Right atrium auricular region (tissue), 2 donors: Measurements from ENCODE around the gene ENTREP3. TPM values are rescaled to one million over a fixed set of nuclear protein-coding genes. Genes with fewer than 3 reads are reported as not detected.
A peak's percentile ranks its signal among the peaks of the same experiment; 100 is the strongest.

Experiments used
- DNase-seq: peaks from one replicate; pipeline ENCODE4 v3.0.0-alpha.2; 2019; ENCODE audit warnings: low spot score
- H3K27ac ChIP-seq, 2 donors: fragments of 200-600 bp; sonication (generic); 1 replicate in 1 of 2; 2 replicates in 1 of 2; pipeline ENCODE4 v1.5.1; 2016 to 2019
- H3K27me3 ChIP-seq, 2 donors: fragments of 200-600 bp; sonication (generic); one replicate each; pipeline versions ENCODE4 v1.5.1 to v1.6.0; 2017 to 2019
- H3K36me3 ChIP-seq: fragments of 200-600 bp; sonication (generic); one replicate; pipeline ENCODE4 v1.5.1; 2016
- H3K4me1 ChIP-seq, 2 donors: fragments of 200-600 bp; sonication (generic); one replicate each; pipeline versions ENCODE4 v1.5.1 to v1.6.0; 2017 to 2019
- H3K4me3 ChIP-seq, 2 donors: fragments of 200-600 bp; sonication (generic); 1 replicate in 1 of 2; 2 replicates in 1 of 2; pipeline ENCODE4 v1.5.1; 2017 to 2019; ENCODE audit warnings: mild to moderate bottlenecking in 1 of 2, moderate library complexity in 1 of 2
- H3K9me3 ChIP-seq, 2 donors: fragments of 200-600 bp; sonication (generic); one replicate each; pipeline ENCODE4 v1.5.1; 2019
- total RNA-seq, 2 donors: library from RNA; depleted of rRNA; stranded (reverse); fragments of >200 nt; gene quantifications; one replicate each; pipeline ENCODE4 v1.1.0, GENCODE V29; 2016
- TF ChIP-seq, protein P1 (sequence below), 2 donors: fragments of 200-600 bp; sonication (generic); IDR thresholded peaks; one replicate each; pipeline ENCODE4 v1.5.1; 2019; ENCODE audit warnings: antibody characterized with exemption in 2 of 2

The ENTREP3 gene, protein sequence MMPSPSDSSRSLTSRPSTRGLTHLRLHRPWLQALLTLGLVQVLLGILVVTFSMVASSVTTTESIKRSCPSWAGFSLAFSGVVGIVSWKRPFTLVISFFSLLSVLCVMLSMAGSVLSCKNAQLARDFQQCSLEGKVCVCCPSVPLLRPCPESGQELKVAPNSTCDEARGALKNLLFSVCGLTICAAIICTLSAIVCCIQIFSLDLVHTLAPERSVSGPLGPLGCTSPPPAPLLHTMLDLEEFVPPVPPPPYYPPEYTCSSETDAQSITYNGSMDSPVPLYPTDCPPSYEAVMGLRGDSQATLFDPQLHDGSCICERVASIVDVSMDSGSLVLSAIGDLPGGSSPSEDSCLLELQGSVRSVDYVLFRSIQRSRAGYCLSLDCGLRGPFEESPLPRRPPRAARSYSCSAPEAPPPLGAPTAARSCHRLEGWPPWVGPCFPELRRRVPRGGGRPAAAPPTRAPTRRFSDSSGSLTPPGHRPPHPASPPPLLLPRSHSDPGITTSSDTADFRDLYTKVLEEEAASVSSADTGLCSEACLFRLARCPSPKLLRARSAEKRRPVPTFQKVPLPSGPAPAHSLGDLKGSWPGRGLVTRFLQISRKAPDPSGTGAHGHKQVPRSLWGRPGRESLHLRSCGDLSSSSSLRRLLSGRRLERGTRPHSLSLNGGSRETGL
- total RNA-seq = 10 to 100 TPM; 14.4 to 15.5 TPM

DNA sequence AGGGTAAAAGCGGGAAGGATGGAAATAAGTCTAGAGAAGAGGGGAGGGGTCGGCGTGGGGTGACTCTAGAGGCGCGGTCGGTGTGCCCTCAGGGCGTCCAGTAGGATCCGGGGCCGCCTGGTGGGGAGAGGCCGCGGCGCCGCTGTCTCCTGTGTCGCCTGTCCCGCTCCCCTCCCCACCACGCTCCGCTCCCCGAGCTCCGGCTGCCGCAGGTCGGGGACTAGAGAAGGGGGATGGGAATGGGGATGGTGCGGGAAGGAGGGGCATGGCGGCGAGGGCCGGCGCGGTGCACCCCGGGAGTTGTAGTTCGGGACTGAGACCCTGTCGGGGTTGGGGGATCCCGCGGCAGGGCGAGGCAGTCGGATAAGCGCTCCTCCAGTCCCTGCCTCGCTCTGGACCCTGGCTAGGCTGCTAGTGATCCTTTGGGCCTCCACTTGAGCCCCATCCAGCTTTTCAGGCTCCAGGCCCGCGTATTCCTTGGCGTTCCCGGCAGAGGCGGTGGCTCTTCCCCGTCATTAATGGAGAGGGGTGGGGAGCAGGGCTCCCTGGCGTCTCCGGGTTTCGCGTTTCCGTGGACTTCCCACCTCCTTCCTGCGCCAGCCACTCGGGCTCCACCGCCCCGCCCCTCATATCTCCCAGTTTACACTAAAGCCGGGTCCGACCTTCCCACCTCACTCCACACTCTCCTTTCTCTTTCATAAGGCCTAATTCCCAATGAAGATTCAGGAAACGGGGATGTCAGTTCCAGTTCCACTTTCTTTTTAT lies at the start of gene ENTREP3:
ENTREP3 (minus strand) TSS at position 241 of the 765 bp plus-strand sequence. CDS start 606 bp downstream, outside the sequence.
- Histone ChIP-seq H3K36me3 (peaks cover 24% of the 10 kb centered on the region), H3K4me3 (peak within 1 kb of the TSS; percentile 91 to 94), H3K9me3 (no peaks in the 10 kb centered on the region), H3K27me3 (no peaks in the 10 kb centered on the region), H3K4me1 (peaks cover 0 to 43% of the 10 kb centered on the region in 2 donors), H3K27ac (peak within 1 kb of the TSS; percentile 97)
- peak; percentile 90 for DNase-seq
- TF ChIP-seq, protein P1, sequence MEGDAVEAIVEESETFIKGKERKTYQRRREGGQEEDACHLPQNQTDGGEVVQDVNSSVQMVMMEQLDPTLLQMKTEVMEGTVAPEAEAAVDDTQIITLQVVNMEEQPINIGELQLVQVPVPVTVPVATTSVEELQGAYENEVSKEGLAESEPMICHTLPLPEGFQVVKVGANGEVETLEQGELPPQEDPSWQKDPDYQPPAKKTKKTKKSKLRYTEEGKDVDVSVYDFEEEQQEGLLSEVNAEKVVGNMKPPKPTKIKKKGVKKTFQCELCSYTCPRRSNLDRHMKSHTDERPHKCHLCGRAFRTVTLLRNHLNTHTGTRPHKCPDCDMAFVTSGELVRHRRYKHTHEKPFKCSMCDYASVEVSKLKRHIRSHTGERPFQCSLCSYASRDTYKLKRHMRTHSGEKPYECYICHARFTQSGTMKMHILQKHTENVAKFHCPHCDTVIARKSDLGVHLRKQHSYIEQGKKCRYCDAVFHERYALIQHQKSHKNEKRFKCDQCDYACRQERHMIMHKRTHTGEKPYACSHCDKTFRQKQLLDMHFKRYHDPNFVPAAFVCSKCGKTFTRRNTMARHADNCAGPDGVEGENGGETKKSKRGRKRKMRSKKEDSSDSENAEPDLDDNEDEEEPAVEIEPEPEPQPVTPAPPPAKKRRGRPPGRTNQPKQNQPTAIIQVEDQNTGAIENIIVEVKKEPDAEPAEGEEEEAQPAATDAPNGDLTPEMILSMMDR (IDR thresholded peaks at IDR 0.05) = no peak

DNA sequence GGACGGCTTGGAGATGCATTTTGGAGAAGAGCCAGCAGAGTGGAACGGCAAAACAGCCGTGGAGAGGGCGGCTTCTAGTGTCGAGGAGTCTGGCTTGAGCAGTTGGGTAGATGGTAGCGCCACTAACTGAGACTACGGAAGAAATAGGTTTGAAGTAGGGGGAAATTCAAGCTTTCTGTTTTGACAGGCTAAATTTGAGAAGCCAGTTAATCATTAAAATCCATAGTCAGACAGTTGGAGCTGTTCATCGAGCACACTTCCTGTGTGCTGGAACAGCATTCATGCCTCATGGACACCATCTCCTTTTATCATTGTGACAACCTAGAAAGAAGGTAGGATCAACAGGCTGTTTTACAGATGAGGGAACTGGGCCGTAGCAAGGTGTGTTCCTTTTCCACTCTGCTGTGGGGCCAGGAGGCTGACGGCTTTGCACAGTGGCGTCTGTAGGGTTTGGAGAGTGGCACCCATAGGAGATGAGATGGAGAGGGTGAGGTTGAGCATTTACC lies 49.3 kb upstream of the ENTREP3 start:
- DNase-seq = no peak
- no peaks in the 10 kb centered on the region for H3K9me3 ChIP-seq
- no peak overlapping the region for H3K4me3 ChIP-seq
- H3K4me1 ChIP-seq = peaks cover 0 to 14% of the 10 kb centered on the region in 2 donors
- no peaks in the 10 kb centered on the region for H3K36me3 ChIP-seq
- TF ChIP-seq, protein P1 (IDR thresholded peaks at IDR 0.05) = no peak
- H3K27me3 ChIP-seq = no peaks in the 10 kb centered on the region
- no peak overlapping the region for H3K27ac ChIP-seq

DNA sequence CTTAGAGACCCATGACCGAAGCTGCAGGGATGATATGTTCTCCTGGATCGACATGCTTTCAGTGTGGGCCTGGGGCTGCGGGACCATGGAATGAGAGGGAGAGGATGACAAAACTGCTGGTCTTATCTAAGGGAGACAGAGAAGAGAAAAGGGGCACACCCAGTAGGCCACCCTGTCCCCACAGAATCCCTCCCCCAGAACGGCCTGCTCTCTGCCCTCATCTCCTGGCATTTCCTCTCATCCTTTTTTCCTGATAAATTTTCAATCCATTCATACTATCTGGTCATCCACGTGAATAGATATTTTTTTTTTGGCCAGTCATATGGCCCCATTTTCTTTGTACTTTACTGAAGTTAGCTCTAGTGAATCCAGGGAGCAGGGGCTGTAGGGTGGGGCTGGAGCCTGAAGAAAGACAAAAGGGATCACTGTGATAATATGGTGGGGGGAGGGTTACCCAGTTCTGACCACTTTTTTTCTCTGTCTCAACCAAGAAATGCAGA lies 46.1 kb upstream of the ENTREP3 start, which contains the start of gene PKLR:
PKLR (minus strand) TSS at position 97 of the 500 bp plus-strand sequence; CDS start at position 54, 43 bp downstream.
- no peak within 1 kb of the TSS for H3K4me3 ChIP-seq
- no peaks in the 10 kb centered on the region for H3K36me3 ChIP-seq
- no peak within 1 kb of the TSS for H3K27ac ChIP-seq
- no peaks in the 10 kb centered on the region for H3K27me3 ChIP-seq
- TF ChIP-seq, protein P1 (IDR thresholded peaks at IDR 0.05) = no peak
- DNase-seq = no peak
- no peaks in the 10 kb centered on the region for H3K9me3 ChIP-seq
- no peaks in the 10 kb centered on the region for H3K4me1 ChIP-seq

DNA sequence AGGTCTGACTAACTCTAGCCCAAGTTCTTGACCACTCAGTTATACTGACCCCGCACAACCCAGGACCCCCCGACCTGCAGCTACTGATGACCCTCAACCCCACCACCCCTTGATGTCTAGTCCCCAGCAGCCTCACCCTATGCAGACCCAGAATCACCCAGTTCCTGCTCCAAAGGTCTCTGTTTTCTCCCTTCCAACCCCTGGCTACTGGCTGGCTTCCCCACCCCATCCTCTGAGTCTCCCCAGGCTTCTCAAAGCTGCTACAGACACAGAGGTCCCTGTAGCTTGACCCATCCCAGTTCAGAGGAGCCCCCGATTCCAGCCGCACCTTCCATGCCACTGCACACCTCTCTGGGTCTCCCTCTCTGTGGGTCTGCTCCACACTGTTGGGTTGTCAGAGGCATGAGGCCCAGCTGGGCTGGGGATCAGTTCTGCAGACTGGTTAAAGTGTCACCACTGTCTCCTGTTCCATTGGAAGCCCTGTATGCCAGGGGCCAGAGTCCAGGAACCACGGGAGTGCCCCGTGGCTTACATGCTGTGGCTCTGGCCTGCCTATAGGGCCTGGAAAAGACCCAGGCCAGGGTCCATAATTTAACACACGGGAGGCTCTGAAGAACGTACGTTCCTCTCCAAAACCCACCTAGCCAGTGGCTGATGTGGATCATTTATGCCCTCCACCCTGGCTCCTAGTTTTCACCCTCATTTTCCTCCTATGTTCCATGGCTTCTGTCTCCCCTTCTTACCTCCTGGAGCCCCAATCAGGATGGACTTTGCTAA lies 45.5 kb upstream of the ENTREP3 start:
- Histone ChIP-seq H3K27ac (no peak overlapping the region), H3K9me3 (no peaks in the 10 kb centered on the region), H3K27me3 (peaks cover 0 to 2% of the 10 kb centered on the region in 2 donors), H3K4me3 (no peak overlapping the region), H3K4me1 (no peaks in the 10 kb centered on the region), H3K36me3 (no peaks in the 10 kb centered on the region)
- TF ChIP-seq, protein P1 (IDR thresholded peaks at IDR 0.05) = no peak
- no peak for DNase-seq

DNA sequence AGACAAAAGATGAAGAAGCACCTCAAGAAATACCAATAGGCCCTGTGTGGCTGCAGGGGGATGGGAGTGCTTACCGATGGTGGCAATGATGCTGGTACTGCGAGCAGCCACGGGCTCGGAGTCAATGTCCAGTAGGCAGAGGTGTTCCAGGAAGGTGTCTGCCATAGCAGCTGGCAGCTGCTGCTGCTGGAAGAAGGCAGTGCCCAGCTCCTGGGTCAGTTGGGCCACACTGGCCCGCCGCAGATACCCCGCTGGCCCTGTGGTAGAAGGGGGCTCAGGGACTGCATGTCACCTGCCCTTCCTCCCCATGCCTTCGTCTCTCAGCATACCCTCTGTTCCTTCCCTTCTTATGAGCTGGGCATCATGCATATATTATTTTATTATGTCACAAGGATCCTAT lies 44.7 kb upstream of the ENTREP3 start:
- Histone ChIP-seq H3K4me3 (no peak overlapping the region), H3K4me1 (peaks cover 0 to 5% of the 10 kb centered on the region in 2 donors), H3K27ac (no peak overlapping the region), H3K36me3 (no peaks in the 10 kb centered on the region), H3K9me3 (no peaks in the 10 kb centered on the region), H3K27me3 (peaks cover 0 to 10% of the 10 kb centered on the region in 2 donors)
- DNase-seq = no peak
- TF ChIP-seq, protein P1 (IDR thresholded peaks at IDR 0.05) = no peak
